Esophagus squamous epithelium (tissue), 5 donors: ENCODE results near the gene MATN1. TPM values are rescaled to one million over a fixed set of nuclear protein-coding genes. Genes with fewer than 3 reads are reported as not detected.

Experiments used
- DNase-seq: peaks from one replicate; lab custom pipeline; 2025; lab: John Stamatoyannopoulos, UW
- H3K27ac ChIP-seq, 4 donors: fragments of 200-600 bp; sonication (generic); one replicate each; pipeline ENCODE4 v1.5.1; 2016 to 2019; ENCODE audit warnings: mild to moderate bottlenecking in 1 of 4
- H3K27me3 ChIP-seq, 4 donors: fragments of 200-600 bp; sonication (generic); 1 replicate in 3 of 4; 2 replicates in 1 of 4; pipeline versions ENCODE4 v1.5.1 to v1.6.0; 2017 to 2021; ENCODE audit warnings: antibody characterized with exemption in 1 of 4
- H3K36me3 ChIP-seq, 3 donors: fragments of 200-600 bp; sonication (generic); one replicate each; pipeline ENCODE4 v1.5.1; 2016 to 2019
- H3K4me1 ChIP-seq, 3 donors: fragments of 200-600 bp; sonication (generic); one replicate each; pipeline ENCODE4 v1.5.1; 2017 to 2019
- H3K4me3 ChIP-seq, 4 donors: fragments of 200-600 bp; sonication (generic); 1 replicate in 3 of 4; 2 replicates in 1 of 4; pipeline ENCODE4 v1.5.1; 2016 to 2019; ENCODE audit warnings: mild to moderate bottlenecking in 2 of 4, moderate library complexity in 1 of 4
- H3K9me3 ChIP-seq, 3 donors: fragments of 200-600 bp; sonication (generic); one replicate each; pipeline ENCODE4 v1.5.1; 2016 to 2019
- CTCF ChIP-seq, 6 experiments: fragments of 450-650 bp in 4 of 6; fragments of 200-600 bp in 2 of 6; sonication (generic) in 2 of 6; IDR thresholded peaks; one replicate each; pipeline ENCODE4 v1.5.1; 2016 to 2019; ENCODE audit warnings: antibody characterized with exemption in 6 of 6, mild to moderate bottlenecking in 4 of 6, moderate library complexity in 4 of 6
- POLR2A ChIP-seq, 4 donors: fragments of 450-650 bp; IDR thresholded peaks; one replicate each; pipeline ENCODE4 v1.6.1; 2017; ENCODE audit warnings: antibody characterized with exemption in 4 of 4, mild to moderate bottlenecking in 4 of 4, moderate library complexity in 3 of 4
- WGBS, 2 donors: methylation state at CpG; one replicate each; pipeline ENCODE4 v1.1.5; 2018; 5-methylcytosine and 5-hydroxymethylcytosine counted together
- intact Hi-C: fragments of 100-400 bp; cut with DNase I; formaldehyde crosslinking; loops from one replicate; pipeline ENCODE4 v1.15.0; 2022
- total RNA-seq, 4 donors: library from RNA; depleted of rRNA; stranded (reverse); fragments of >200 nt; gene quantifications; one replicate each; pipeline ENCODE4 v1.1.0, GENCODE V29; 2016
- donor health status: DM: yes; HTN: yes; CAD: no.

Gene MATN1
- not detected for total RNA-seq

GRCh38 chr1:30723331-30723755, at the start of gene MATN1:
MATN1 (minus strand) TSS chr1:30723585; CDS start chr1:30723551, 34 bp downstream.
- peaks cover 0 to 16% (median 4%) of the 10 kb centered on the region in 3 donors for H3K4me1 ChIP-seq
- no peak within 1 kb of the TSS for H3K27ac ChIP-seq
- TF ChIP-seq CTCF (IDR thresholded peaks at IDR 0.05) (no peak), POLR2A (IDR thresholded peaks at IDR 0.05) (no peak)
- no peak within 1 kb of the TSS for H3K4me3 ChIP-seq
- H3K36me3 ChIP-seq: peaks cover 0 to 27% (median 0%) of the 10 kb centered on the region in 3 donors
- intact Hi-C loops: loop anchor here (5.0 kb wide), 2 partner anchors 54 to 189 kb away; no protein-coding TSS in a partner anchor
- WGBS, 2 donors: 89 to 90% methylated on average over 2 to 3 of the region's 14 CpGs
- H3K9me3 ChIP-seq: no peaks in the 10 kb centered on the region
- DNase-seq: no peak
- H3K27me3 ChIP-seq: no peaks in the 10 kb centered on the region

- intact Hi-C loops: no loop called here
- no peaks in the 10 kb centered on the region for H3K36me3 ChIP-seq
- TF ChIP-seq CTCF (IDR thresholded peaks at IDR 0.05) (no peak), POLR2A (IDR thresholded peaks at IDR 0.05) (no peak)
Observed at GRCh38 chr1:30771005-30771404, 47.6 kb upstream of the MATN1 start.

GRCh38 chr1:30770150-30770549, 46.8 kb upstream of the MATN1 start:
- no peak overlapping the region for H3K27ac ChIP-seq
- DNase-seq: no peak
- H3K27me3 ChIP-seq: peaks cover 0 to 8% (median 0%) of the 10 kb centered on the region in 4 donors
- no peak overlapping the region for H3K4me3 ChIP-seq
- no peaks in the 10 kb centered on the region for H3K4me1 ChIP-seq
- WGBS, 2 donors: 72 to 78% methylated on average over 4 to 10 of the region's 10 CpGs
- H3K9me3 ChIP-seq: no peaks in the 10 kb centered on the region
- intact Hi-C loops: no loop called here
- TF ChIP-seq CTCF (IDR thresholded peaks at IDR 0.05) (no peak), POLR2A (IDR thresholded peaks at IDR 0.05) (no peak)
- H3K36me3 ChIP-seq: no peaks in the 10 kb centered on the region

More at GRCh38 chr1:30771005-30771404, 47.6 kb upstream of the MATN1 start:
- DNase-seq: no peak
- Histone ChIP-seq H3K27me3 (peaks cover 0 to 8% (median 0%) of the 10 kb centered on the region in 4 donors), H3K4me3 (no peak overlapping the region), H3K9me3 (no peaks in the 10 kb centered on the region), H3K27ac (no peak overlapping the region), H3K4me1 (no peaks in the 10 kb centered on the region)
- WGBS, 2 donors: 79 to 84% methylated on average over 6 of the region's 6 CpGs

- H3K27ac ChIP-seq: no peak overlapping the region
- intact Hi-C loops: no loop called here
Observed at GRCh38 chr1:30768830-30769718, 45.7 kb upstream of the MATN1 start.

More at GRCh38 chr1:30768830-30769718, 45.7 kb upstream of the MATN1 start:
- Histone ChIP-seq H3K36me3 (no peaks in the 10 kb centered on the region), H3K27me3 (peaks cover 0 to 8% (median 0%) of the 10 kb centered on the region in 4 donors), H3K4me1 (no peaks in the 10 kb centered on the region), H3K9me3 (no peaks in the 10 kb centered on the region), H3K4me3 (no peak overlapping the region)
- WGBS, 2 donors: 75 to 76% methylated on average over 9 to 15 of the region's 20 CpGs
- TF ChIP-seq CTCF (IDR thresholded peaks at IDR 0.05): no peak
- no peak for DNase-seq
